ENCODE measurements around the gene SOCS6.
"Not testable (repeated sequence)": the region's sequence is repeated elsewhere in the genome, so short reads cannot be mapped to it uniquely, and the experiment has no call there.

The SOCS6 gene

DNA sequence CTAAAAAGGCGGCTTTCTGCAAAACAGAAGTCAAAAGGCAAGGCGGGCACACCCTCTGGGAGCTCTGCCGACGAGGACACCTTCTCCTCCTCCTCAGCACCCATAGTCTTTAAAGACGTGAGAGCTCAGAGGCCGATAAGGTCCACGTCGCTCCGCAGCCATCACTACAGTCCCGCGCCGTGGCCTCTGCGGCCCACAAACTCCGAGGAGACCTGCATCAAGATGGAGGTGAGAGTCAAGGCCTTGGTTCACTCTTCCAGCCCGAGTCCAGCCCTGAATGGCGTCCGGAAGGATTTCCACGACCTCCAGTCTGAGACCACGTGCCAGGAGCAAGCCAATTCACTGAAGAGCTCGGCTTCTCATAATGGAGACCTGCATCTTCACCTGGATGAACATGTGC, 36.1 kb downstream of the SOCS6 start:
- no peak for DNase-seq (ENCODE audit: low read depth)

DNA sequence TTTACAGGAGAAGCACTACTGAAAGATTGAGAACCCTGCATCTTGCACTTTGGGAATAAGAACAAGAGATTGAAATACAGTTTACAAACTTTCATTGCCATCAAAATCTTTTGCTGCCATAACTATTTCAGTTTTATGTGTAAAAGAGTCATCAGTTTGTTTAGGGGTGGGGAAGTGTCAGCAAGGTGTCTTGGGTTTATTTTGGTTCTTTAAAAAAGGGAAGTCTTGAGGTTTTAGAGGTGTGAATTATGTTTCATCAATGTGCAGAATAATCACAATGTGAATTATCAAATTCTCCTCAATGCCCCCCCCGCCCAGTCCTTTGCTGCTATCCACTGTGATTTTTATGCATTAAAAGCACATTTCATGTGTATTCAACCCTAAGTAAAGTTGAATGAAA, 37.4 kb downstream of the SOCS6 start:
- no peak for DNase-seq (ENCODE audit: low read depth)

DNA sequence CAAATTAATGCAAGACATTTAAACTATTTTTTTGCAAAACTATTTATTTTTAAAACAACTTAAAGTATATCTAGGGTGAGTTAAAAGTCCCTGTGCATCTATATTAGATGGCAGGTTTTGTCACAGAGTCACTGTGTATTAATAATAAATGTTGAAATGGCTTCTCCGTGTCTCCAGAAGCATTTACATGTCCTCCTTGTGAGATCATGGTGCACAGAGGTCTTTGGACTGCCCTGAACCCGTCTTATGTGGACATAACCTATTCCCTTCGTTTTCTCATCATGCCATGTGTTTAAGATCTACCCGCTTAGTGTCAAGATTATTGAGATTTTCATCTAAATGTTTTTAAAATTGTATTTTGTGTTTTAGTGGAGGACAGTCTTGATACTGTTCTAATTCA, 39.3 kb downstream of the SOCS6 start:
- no peak for DNase-seq (ENCODE audit: low read depth)

DNA sequence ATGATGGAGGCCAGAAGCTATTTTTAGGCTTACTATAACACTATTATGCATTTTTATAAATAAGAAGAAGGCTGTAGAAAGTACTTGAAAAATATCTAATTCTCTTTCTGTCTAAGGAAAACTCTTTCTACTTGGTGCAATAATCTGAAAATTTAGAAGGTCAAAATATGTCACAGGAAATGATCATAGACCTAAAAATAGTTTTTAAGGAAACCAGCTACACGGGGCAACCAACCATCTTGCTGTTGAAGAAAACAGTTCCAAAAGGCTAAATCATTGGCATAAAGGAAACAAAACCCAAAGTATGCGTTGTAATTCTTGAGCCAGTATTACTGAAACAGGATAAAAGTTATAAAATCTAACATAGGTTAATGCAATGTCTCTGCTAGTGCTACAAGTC, 40.2 kb downstream of the SOCS6 start:
- DNase-seq (ENCODE audit: low read depth) = no peak

DNA sequence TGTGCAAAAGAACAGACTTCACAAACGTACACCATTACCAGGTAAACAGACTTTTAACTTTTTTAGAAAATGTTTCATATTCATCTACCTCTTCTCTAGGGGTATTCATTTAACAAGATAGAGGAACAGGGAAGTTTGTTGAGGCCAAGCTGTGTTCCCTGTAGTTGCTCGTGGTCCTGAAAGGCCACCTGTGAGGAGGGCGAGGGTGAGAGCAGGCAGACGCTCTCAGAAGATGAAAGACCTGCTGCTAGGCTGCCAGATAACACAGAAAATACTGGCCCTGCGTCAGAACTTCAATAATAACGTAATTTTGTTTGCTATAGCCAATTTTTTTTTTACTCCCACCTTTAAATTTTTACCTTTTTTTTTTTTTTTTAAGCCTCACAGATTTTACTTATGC, 42.0 kb downstream of the SOCS6 start:
- DNase-seq (ENCODE audit: low read depth) = no peak

DNA sequence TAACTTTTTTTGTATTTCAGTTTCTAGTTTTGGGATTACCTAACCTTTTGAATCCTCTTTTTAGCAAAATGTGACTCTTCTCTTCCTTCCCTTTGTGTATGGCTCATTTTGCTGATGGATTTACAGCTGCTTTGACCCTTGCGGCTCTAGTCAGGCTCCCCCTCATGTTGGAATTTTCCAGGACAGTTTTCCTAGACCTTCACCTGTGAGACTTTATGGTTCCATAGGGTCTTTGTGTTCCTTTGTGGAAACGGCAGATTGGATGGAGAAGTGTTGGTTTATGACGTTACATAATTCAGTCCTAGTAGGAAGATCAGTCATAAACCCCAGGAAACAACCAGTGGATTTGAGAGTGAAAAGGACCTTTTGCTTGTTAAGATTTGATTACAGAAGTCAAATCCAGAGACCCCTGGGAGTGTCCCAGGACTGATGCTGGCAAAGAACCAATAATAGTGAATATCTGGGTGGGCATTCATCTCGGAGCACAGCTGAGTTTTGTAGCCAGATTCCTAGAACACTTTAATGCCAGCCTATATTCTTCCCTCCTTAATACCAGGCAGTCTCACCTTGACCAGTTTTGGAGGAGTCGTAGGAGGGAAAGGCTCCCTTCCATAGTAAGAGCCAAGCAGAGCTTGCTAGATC, 42.7 kb downstream of the SOCS6 start:
- no peak for DNase-seq (ENCODE audit: low read depth)

DNA sequence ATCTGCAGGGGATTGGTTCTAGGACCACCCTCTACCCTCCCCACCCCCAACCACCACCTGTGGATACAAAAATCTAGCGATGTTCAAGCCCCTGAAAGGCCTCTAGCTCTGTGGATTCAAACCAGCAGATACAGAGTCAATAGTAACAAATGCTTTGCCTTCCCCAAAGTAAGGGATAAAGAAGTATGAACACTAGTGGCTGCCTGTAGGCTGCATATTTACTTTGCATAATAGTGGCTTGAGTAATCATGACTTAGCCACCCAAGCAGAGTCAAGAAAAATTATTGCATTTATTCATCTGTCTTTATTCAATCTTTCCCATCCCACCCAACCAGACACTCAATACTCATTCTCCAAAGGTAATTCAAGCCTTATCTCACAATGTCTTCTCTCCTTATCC, 43.8 kb downstream of the SOCS6 start:
- DNase-seq (ENCODE audit: low read depth) = no peak

DNA sequence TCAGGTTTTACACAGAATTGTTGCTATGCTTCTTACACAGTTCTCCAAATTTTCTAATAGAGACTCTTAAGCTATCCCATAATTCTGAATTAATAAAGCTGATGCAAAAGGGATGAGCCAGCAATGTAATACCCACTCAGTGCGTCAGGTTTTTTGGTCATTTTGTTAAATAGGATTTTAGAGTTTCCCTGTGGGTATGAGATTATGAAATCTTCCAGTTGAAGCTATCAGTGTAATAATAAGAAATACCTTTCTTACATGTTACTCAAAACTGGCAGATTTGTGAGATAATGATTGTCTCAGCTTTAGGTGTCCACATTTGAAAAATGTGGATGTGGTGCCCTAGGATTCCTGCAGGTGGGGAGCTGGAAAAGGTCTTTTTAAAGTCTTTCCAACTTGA, 44.5 kb downstream of the SOCS6 start:
- DNase-seq (ENCODE audit: low read depth) = no peak

DNA sequence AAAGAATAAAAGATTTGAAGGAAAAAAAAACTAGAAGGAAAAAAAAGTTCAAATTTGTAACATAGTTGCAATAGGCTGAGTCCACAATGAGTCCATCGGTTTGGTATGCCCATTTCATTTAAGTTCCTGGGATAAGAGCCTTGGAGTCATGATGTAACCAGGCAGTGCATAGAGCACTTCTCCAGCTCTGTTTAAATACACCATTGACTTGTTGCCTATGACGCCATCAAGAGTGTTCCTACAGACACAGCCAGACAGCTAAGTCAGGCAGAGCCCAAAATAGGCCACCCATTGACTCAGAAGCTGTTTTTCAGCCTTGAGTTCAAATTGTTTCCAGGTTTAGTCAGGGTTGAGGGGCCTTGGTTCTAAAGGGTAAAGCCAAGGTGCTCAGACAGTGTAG, 44.9 kb downstream of the SOCS6 start:
- no peak for DNase-seq (ENCODE audit: low read depth)

DNA sequence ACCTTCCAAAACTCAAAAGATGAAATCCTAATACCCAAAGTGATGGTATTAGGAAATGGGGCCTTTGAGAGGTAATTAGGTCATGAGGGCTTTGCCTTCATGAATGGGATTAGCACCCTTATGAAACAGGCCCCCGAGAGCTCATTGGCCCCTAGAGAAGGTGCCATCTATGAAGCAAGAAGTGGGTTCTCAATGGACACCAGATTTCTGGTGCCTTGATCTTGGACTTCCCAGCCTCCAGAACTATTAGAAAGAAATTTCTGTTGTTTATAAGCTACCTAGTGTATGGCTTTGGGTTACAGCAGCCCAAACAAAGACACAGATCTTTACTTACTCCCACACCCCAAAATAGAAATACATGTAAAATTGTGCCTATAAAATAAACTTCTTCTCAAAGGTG, 45.4 kb downstream of the SOCS6 start:
- DNase-seq (ENCODE audit: low read depth) = no peak

DNA sequence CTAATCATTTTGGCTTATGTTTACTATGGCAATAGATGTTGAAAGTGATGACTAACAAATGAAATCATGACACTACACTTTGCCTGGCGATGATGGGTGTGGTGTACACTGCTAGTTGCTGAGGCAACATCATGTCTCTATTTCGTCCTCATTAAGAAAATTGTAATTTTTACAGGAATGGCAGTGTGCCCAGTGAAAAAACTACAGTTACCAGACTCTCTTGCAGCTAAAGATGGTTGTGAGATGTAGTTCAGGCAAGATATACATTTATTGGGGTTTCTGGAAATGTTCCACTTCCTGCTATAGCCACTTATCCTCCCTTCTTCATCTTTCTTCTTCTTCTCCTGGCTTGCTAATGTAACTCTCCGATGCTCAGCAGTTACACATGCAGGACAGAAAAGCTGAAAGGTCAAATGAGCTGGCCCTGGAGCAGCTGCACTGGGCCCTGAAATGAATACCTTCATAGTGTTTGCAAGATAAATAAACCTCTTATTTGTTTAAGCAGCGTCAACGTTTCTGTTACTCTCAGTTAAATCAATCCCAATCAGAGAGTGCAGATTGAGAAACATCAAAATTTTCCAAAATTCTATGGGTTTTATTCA, 46.0 kb downstream of the SOCS6 start:
- no peak for DNase-seq (ENCODE audit: low read depth)

DNA sequence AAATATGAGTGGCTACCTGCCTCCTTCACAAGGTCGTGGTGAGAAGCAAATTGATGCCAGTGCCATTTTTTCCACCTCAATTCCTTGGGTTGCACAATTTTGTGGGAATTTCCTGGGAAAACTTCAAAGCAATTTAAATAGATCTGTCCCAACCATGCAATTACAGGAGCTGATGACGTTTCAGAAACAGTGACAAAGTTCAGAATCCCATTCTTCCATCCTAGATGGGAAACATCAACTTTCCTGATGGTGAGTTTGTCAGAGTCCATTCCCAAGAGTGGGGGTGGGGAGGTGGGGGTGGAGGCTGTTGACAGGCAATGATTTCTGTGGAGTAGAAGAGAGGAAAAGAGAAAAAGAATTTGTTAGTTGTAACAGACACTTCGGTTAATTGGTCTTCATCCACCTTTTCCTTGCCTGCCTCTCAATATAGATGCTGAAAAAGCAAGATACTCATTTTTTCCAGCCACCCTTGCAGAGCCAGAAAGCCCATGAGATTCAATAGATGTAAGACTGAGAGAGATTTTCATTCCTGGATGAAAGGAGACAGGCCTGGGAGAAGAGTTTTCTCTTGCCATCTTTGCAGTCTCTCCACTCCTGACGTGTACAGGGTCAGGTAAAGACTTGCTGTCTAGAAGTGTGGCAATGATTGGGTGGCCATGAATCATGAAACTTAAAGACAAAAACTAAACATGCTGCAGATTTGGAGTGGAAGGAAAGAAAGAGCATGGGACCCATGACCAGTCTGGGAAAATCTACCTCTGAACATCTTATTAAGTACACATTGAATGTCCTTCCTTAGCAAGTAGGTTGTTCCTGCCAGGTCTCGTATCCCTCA, 47.3 kb downstream of the SOCS6 start:
- DNase-seq (ENCODE audit: low read depth) = no peak

DNA sequence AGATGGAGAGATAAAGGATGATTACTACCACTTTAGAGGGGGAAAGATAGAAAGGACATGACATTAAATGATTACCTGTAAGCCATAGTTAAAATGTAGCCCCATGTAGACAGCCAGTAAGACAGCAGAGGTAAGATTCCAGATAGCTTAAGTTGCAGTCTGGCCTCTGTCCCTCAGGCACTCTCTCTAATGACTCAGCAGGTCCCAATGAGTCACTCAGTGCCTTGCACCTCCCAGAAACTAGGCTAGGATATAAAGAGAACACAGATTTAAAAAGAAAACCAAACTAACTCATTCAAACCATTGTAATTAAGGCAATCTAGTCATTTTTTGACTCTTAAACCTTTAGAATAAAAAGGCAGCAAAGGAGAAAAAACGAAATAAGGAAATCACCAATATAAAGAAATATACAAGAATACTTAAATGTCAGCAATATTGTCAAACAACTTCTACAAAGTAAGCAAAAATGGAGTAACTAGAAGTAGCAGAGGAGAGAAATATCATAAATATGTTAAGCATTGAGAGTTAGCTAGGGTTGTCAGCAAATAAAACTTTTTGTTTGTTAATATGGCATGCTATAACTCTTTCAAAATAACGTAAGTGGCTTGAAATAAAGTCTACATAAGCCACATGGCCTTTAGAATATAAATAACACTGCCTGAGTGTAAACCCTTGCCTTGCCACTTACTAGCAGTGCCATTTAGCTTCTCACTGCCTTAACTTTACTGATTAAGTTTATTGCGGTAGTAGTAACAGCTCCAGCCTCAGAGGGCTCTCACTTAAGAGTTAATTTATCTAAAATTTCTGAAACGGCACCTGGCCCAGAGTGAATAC, 48.5 kb downstream of the SOCS6 start:
- DNase-seq (ENCODE audit: low read depth) = no peak

DNA sequence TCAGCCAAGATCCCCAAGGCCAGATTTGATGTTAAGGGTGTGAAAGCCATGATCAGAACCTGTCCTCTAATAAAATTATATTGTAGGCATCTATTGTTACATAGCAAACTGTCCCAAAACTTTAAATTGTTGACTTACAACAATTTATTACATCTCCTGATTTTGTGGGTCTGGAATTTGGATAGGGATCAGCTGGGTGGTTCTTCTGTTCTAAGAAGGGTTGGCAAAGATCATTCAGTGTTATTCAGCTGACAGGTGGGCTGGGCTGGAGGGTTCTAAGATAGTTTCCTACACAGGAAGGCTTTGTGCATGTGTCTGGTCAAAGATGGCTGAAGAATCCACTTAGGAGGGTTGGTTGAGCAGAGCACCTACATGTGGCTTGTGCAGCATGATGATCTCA, 50.0 kb downstream of the SOCS6 start:
- no peak for DNase-seq (ENCODE audit: low read depth)

DNA sequence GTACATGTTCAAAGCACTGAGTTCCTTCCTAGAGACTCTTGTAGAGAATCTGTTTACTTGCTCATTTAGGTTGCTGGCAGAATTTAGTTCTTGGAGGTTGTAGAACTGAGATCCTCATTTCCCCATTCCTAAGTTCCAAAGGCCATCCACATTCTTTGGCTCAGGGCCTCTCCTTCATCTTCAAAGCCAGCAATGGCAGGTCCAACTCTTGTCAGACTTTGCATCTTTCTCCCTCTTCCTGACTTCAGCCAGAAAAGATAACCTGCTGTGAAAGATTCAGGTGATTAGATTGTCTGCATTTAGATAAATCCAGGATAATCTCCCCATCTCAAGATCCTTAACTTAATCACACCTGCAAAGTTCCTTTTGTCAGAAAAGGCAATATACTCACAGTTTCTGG, 51.1 kb downstream of the SOCS6 start:
- DNase-seq (ENCODE audit: low read depth) = no peak

DNA sequence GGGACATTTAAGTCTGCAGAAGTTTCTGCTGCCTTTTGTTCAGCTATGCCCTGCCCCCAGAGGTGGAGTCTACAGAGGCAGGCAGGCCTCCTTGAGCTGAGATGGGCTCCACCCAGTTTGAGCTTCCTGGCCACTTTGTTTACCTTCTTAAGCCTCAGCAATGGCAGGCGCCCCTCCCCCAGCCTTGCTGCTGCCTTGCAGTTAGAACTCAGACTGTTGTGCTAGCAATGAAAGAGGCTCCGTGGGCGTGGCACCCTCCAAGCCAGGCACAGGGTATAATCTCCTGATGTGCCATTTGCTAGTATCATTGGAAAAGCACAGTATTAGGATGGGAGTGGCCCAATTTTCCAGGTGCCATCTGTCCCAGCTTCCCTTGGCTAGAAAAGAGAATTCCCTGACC, 59.6 kb downstream of the SOCS6 start:
- not testable (repeated sequence) for DNase-seq (ENCODE audit: low read depth)

DNA sequence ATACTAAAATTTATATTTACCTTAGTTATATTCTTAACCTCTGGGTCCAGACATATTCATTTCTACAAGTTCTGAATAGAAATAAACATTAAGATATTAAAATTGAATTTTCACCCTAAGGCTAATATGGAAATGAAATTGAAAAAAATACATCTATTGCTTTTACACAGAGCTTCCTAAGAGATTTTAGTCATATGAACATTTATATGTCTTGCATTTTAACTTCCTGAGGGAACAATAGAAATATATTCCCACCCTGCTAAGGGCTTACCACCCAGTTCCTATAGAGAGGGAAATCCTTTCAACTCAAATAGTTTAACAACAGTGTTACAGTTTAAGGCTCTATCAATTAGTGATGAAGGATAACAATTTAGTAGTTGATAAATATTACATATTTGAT, 60.5 kb downstream of the SOCS6 start:
- no peak for DNase-seq (ENCODE audit: low read depth)

DNA sequence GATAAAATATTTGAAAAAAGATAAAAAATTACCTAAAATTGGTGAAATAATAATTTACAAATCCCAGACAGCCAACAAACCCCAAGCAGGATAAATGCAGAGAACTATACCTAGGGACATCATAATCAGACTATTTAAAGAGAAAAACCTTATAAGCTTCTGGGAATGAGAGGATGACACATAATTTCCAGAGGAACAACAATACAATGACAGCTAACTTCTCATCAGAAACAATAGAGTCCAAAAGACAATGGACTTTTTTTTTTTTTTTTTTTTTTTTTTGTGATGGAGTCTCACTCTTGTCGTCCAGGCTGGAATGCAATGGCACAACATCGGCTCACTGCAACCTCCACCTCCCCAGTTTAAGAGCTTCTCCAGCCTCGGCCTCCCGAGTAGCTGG, 65.2 kb downstream of the SOCS6 start:
- DNase-seq (ENCODE audit: low read depth) = no peak

DNA sequence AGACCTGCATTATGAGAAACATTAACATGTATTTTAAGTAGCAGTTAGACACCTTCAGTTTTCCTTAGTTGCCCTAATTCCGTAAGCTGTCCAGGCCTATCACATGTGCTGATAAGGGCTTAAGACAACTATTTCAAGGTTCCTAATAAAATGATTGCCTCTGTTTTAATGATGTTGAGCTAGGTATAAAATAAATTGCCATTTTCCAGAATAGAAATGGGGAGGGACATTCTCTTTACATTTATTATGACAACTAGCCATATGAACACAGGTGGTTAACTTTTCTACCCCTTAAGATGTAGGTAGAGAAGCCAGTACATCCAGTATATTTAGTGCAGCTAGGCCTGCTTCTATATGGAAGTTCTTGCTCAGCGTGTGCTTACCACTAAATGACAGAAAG, 65.9 kb downstream of the SOCS6 start:
- DNase-seq (ENCODE audit: low read depth) = no peak

DNA sequence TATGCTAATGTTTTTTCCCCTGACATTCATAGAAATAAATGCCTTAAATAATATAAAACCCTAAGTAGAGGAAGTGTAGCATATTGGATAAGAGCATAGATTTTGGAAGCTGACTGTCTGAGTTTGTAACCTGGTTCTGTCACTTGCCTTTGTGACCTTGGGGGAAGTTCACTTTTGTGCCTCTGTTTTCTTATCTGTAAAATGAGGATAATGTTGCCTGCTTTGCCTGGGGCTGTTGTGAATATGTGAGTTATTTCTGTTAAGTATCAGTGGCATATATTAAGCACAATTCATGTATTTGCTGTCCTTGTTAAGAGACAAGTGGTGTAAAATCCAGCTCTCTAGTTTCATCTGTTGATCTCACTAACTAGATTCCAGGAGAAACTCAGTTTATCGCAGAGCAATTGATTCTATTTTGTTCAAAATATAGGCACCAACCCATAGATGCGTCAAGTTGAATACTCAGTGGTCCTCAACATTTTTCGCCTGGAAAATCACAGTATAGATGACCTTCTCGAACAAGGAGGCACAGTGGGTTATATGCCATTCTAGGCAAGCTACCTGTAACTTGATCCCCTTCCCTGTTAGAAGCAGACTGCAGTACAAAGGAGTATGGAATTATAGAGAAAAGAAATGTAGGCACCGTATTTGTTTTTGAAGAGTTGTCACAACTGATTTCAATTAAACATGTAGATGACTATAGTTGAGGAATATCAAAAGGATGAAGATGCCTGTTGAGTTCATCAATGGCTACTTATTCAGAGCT, 67.0 kb downstream of the SOCS6 start:
- DNase-seq (ENCODE audit: low read depth) = no peak

DNA sequence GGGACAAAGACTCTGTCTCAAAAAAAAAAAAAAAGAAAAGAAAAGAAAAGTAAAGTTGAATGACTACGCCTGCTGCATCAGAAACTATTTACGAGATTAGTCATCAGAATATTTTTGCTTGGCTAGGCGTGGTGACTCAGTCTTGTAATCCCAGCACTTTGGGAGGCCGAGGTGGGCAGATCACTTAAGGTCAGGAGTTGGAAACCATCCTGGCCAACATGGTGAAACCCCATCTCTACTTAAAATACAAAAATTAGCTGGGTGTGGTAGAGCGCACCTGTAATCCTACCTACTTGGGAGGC, 69.2 kb downstream of the SOCS6 start:
- not testable (repeated sequence) for DNase-seq (ENCODE audit: low read depth)

DNA sequence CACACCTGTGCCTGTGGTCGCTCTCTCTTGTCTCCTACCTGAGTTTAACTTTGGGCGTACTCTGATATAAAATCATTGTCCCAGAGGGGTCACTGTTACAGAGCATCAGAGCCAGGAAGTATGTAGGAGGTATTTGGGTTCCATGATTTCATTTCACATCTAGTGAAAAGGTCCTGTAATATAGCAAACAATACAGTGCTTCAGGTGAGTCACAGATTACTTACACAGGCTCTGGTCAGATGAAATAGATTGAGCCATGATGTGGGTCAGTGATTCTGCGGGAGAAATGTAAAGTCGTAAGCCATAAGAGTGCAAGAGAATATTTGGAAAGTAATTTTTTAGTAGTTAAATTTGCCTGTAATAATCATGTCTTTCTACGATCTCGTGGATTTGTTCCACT, 70.2 kb downstream of the SOCS6 start:
- DNase-seq (ENCODE audit: low read depth) = no peak
